ENCODE data around the gene F12. TPM values are rescaled to one million over a fixed set of nuclear protein-coding genes. Genes with fewer than 3 reads are reported as not detected.

F12 gene
- total RNA-seq, 1 experiment from 2014 or later: 30.0 TPM

DNA sequence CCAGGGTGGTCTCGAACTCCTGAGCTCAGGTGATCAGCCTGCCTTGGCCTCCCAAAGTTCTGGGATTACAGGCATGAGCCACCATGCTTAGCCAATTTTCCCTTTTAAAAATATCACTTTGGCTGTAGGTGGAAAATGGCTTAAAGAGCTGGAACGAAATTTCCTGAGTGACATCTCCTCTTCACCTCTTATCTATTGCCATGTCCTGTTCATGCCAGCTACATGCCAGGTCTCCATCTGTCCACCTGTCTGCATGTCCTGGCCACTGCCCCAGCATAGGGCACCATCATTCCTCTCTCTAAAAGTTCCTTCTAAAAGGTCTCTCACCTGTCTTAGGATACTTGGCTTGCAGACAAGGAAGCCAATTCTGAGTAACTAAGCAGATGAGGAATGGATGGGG, 14.3 kb upstream of the F12 start:
- DNase-seq (ENCODE audit: low read depth, low spot score): no peak
- Histone ChIP-seq H3K9me2 (ENCODE audit: insufficient read depth) (no peaks in the 10 kb centered on the region), H3K9ac (ENCODE audit: low read length) (no peak overlapping the region), H3K4me2 (ENCODE audit: low read length) (no peak overlapping the region), H3K27me3 (ENCODE audit: insufficient read depth, low read length) (no peaks in the 10 kb centered on the region), H3K36me3 (ENCODE audit: control insufficient read depth in 1 of 2, insufficient read depth in 2 of 2, low read length in 2 of 2) (no peaks in the 10 kb centered on the region), H3K4me1 (ENCODE audit: control insufficient read depth in 1 of 2, insufficient read depth in 2 of 2, low read length in 2 of 2) (peaks cover 15 to 25% of the 10 kb centered on the region in 2 experiments), H3K79me2 (ENCODE audit: insufficient read depth, low read length) (peaks cover 20% of the 10 kb centered on the region), H2AFZ (ENCODE audit: low read depth, low read length, poor library complexity, severe bottlenecking) (no peak overlapping the region), H3K27ac (ENCODE audit: low read depth, low read length) (no peak overlapping the region), H3K4me3 (replicated peaks in 1 of 2; ENCODE audit: low read depth in 1 of 2, low read length in 2 of 2) (no peak overlapping the region), H3K9me3 (ENCODE audit: control insufficient read depth in 1 of 2, insufficient read depth in 1 of 2, low read depth in 1 of 2, low read length in 2 of 2) (no peaks in the 10 kb centered on the region), H4K20me1 (ENCODE audit: insufficient read depth) (no peaks in the 10 kb centered on the region)
- no peak for ATAC-seq
- POLR2A ChIA-PET: interaction anchor here (0.9 kb wide), 1 partner anchor 19 kb away, joined by 3 read pairs; no protein-coding TSS in a partner anchor
- intact Hi-C loops (cut with micrococcal nuclease): no loop called here
- RAD21 ChIA-PET (ENCODE audit: low non-redundant PET in 1 of 2, low total read pairs in 2 of 2, uncharacterized antibody in 2 of 2, unreplicated experiment in 2 of 2): no interaction called here
- BruUV-seq (replicated peaks): no TSS peak
- CTCF ChIA-PET: interaction anchor here (0.8 kb wide), 1 partner anchor 19 kb away, joined by 5 read pairs; no protein-coding TSS in a partner anchor
- TF ChIP-seq FOSL1 (IDR thresholded peaks at IDR 0.05; ENCODE audit: low read depth) (no peak), ZNF274 (IDR thresholded peaks at IDR 0.05; ENCODE audit: low read depth, low read length) (no peak), TCF7L2 (IDR thresholded peaks at IDR 0.05; ENCODE audit: borderline replicate concordance, extremely low read depth, insufficient read depth, insufficient read length) (no peak), POLR2AphosphoS5 (IDR thresholded peaks at IDR 0.05; ENCODE audit: low read depth, low read length) (no peak), ZFX (IDR thresholded peaks at IDR 0.05) (no peak), EZH2phosphoT487 (IDR thresholded peaks at IDR 0.05; ENCODE audit: borderline replicate concordance) (no peak), ELF1 (IDR thresholded peaks at IDR 0.05; ENCODE audit: borderline replicate concordance, low read depth) (no peak), EZH2 (IDR thresholded peaks at IDR 0.05) (no peak), RAD21 (IDR thresholded peaks at IDR 0.05; ENCODE audit: low read depth) (no peak)
- TF ChIP-seq, protein P1, sequence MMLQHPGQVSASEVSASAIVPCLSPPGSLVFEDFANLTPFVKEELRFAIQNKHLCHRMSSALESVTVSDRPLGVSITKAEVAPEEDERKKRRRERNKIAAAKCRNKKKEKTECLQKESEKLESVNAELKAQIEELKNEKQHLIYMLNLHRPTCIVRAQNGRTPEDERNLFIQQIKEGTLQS (IDR thresholded peaks at IDR 0.05): no peak
- TF ChIP-seq, protein P2, sequence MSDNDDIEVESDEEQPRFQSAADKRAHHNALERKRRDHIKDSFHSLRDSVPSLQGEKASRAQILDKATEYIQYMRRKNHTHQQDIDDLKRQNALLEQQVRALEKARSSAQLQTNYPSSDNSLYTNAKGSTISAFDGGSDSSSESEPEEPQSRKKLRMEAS (IDR thresholded peaks at IDR 0.05): no peak
- TF ChIP-seq, protein P3, sequence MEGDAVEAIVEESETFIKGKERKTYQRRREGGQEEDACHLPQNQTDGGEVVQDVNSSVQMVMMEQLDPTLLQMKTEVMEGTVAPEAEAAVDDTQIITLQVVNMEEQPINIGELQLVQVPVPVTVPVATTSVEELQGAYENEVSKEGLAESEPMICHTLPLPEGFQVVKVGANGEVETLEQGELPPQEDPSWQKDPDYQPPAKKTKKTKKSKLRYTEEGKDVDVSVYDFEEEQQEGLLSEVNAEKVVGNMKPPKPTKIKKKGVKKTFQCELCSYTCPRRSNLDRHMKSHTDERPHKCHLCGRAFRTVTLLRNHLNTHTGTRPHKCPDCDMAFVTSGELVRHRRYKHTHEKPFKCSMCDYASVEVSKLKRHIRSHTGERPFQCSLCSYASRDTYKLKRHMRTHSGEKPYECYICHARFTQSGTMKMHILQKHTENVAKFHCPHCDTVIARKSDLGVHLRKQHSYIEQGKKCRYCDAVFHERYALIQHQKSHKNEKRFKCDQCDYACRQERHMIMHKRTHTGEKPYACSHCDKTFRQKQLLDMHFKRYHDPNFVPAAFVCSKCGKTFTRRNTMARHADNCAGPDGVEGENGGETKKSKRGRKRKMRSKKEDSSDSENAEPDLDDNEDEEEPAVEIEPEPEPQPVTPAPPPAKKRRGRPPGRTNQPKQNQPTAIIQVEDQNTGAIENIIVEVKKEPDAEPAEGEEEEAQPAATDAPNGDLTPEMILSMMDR (IDR thresholded peaks at IDR 0.05 in 2 of 3, conservative IDR thresholded peaks at IDR 0.05 in 1 of 3; ENCODE audit: borderline replicate concordance in 1 of 3, insufficient read depth in 1 of 3, low read depth in 2 of 3, low read length in 2 of 3): no peak
